H1 (cell line): Measurements from ENCODE around the gene MRTFA. TPM values are rescaled to one million over a fixed set of nuclear protein-coding genes. Genes with fewer than 3 reads are reported as not detected.

Source experiments
- CHD2 ChIP-seq: IDR thresholded peaks from 2 replicates; pipeline ENCODE4 v1.6.1; 2012; ENCODE audit warnings: low read length, improper control_type of control experiment
- CTBP2 ChIP-seq: IDR thresholded peaks from 2 replicates; pipeline ENCODE4 v1.7.0; 2011; ENCODE audit warnings: borderline replicate concordance, mild to moderate bottlenecking, moderate library complexity, mixed read lengths, low read length; ENCODE audit not compliant: insufficient read depth, insufficient read length
- FOSL1 ChIP-seq: IDR thresholded peaks from 2 replicates; pipeline ENCODE4 v1.6.1; 2011; ENCODE audit warnings: mild to moderate bottlenecking, low read depth, low read length, moderate library complexity; ENCODE audit not compliant: insufficient read depth
- KDM1A ChIP-seq: fragments of 200-600, 300-600 bp; sonication (generic); IDR thresholded peaks from 2 replicates; pipeline ENCODE4 v1.7.1; 2016; ENCODE audit warnings: mild to moderate bottlenecking, low read length, borderline replicate concordance
- RBBP5 ChIP-seq: IDR thresholded peaks from 2 replicates; pipeline ENCODE4 v1.7.1; 2012; ENCODE audit warnings: low read depth, mild to moderate bottlenecking, inconsistent platforms, low read length, moderate library complexity, borderline replicate concordance
- SIN3A ChIP-seq, 2 experiments: IDR thresholded peaks in 1 of 2; conservative IDR thresholded peaks in 1 of 2; 2 replicates each; pipeline ENCODE4 v1.6.1; 2011 to 2012; ENCODE audit warnings: low read length in 2 of 2, improper control_type of control experiment in 1 of 2, low read depth in 1 of 2, mild to moderate bottlenecking in 1 of 2
- SIRT6 ChIP-seq: IDR thresholded peaks from one replicate; pipeline ENCODE4 v1.7.1; 2012; ENCODE audit warnings: low read length, inconsistent platforms
- SIX5 ChIP-seq: IDR thresholded peaks from 2 replicates; pipeline ENCODE4 v1.6.1; 2011; ENCODE audit warnings: mild to moderate bottlenecking, low read depth, low read length
- SP1 ChIP-seq: IDR thresholded peaks from 2 replicates; pipeline ENCODE4 v1.6.1; 2011; ENCODE audit warnings: low read depth, low read length
- polyA plus RNA-seq, 7 experiments: library from polyadenylated mRNA; depleted of rRNA in 3 of 7; stranded (reverse) in 5 of 7; unstranded in 2 of 7; fragments of >200 nt in 5 of 7; fragments of 200-250 nt in 2 of 7; gene quantifications; 1 replicate in 5 of 7; 2 replicates in 1 of 7; 4 replicates in 1 of 7; pipeline versions ENCODE4 v1.2.1 to v1.2.3, GENCODE V29; 2011 to 2013; ENCODE audit warnings: missing spikeins in 2 of 7, mixed read lengths in 2 of 7
- total RNA-seq: library from RNA; stranded (reverse); fragmentation: NEBNext Ultra II Directional; extraction: Animal tissue kit (Norgen Biotek cat#: 25700); gene quantifications from 2 replicates; pipeline ENCODE4 v1.2.1, GENCODE V29; 2021

The MRTFA gene
- total and polyA plus RNA-seq, 2 of the 8 experiments (the other 6 are each of a cell fraction or from before 2014, with no cell fraction given): 5.4 to 37.9 TPM

DNA sequence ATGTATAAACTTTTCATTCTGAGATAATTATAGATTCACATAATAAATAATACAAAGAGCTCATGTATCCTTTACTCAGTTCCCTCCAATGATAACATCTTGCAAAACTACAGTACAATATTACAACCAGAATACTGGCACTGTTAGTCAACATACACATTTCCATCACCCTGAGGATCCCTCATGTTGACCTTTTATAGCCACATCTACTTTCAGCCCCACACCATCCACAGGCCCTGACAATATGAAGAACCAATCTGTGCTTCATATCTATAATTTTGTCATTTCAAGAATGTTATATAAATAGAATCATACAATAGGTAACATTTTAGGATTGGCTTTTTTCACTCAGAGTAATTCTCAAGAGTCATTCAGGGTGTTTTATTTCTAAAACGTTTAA lies 115.5 kb downstream of the MRTFA start (continued):
- TF ChIP-seq CHD2 (no peak), KDM1A (no peak), CTBP2 (no peak), SIRT6 (no peak), RBBP5 (no peak), FOSL1 (no peak), SIN3A (conservative IDR thresholded peaks at IDR 0.05 in 1 of 2, IDR thresholded peaks at IDR 0.05 in 1 of 2; ENCODE audit: low read depth in 1 of 2, low read length in 2 of 2) (no peak), SP1 (no peak), SIX5 (no peak)
- TF ChIP-seq, all 59 proteins: peak for 0
